K562 (cell line): ENCODE measurements around the gene MAU2. TPM values are rescaled to one million over a fixed set of nuclear protein-coding genes. Genes with fewer than 3 reads are reported as not detected.

Experiments
- ATAC-seq: fragments of 200-7000 bp; cut with Tn5 transposase; 3 replicates; pipeline ENCODE4 v1.9.1; 2020; ENCODE audit warnings: moderate library complexity
- BruUV-seq: library from RNA; stranded (reverse); fragments of 400-500 nt; replicated peaks from 2 replicates; lab custom pipeline; 2021; lab: Mats Ljungman, UMichigan
- CTCF ChIA-PET: fragments of 300-600 bp; formaldehyde crosslinking; extraction: SDS; loops from one replicate; lab custom pipeline; 2021; ENCODE audit warnings: low intra/inter-chr PET ratio; lab: Yijun Ruan, JAX
- POLR2A ChIA-PET: fragments of 300-600, 350-650 bp; sonication (Branson Sonifier 250); formaldehyde crosslinking; extraction: SDS; loops from one replicate; lab custom pipeline; 2021; ENCODE audit warnings: antibody characterized with exemption, inconsistent platforms; lab: Yijun Ruan, JAX
- DNase-seq, 4 experiments: peaks; one replicate each; pipeline versions ENCODE4 v3.0.0 to v3.0.0-alpha.2; 2011 to 2018; ENCODE audit warnings: low spot score in 3 of 4, mixed read lengths in 3 of 4; ENCODE audit errors: extremely low read depth in 1 of 4
- FAIRE-seq: peaks from 2 replicates; lab custom pipeline; 2011; peaks lifted over from hg19 to GRCh38; lab: Jason Lieb, UNC
- H2AFZ ChIP-seq: 2 replicates; pipeline ENCODE4 v1.6.0; 2011; ENCODE audit warnings: low read depth, low read length, control low read depth, inconsistent platforms
- H3K27ac ChIP-seq: fragments of 200-600 bp; 3 replicates; pipeline ENCODE4 v1.8.0; 2011; ENCODE audit warnings: low read depth, mild to moderate bottlenecking, control low read depth, inconsistent platforms, low read length, moderate library complexity, mixed read lengths; ENCODE audit errors: extremely low read depth
- H3K27me3 ChIP-seq, 2 experiments: fragments of 300-600 bp in 1 of 2; 2 replicates in 1 of 2; 3 replicates in 1 of 2; pipeline versions ENCODE4 v1.6.0 to v1.8.0; 2011; ENCODE audit warnings: inconsistent platforms in 2 of 2, low read length in 2 of 2, mild to moderate bottlenecking in 1 of 2, mixed read lengths in 1 of 2, moderate library complexity in 1 of 2; ENCODE audit not compliant: control insufficient read depth in 2 of 2, insufficient read depth in 2 of 2
- H3K36me3 ChIP-seq: fragments of 300-600 bp; 3 replicates; pipeline ENCODE4 v1.8.0; 2011; ENCODE audit warnings: mild to moderate bottlenecking, low read length, inconsistent platforms; ENCODE audit not compliant: control insufficient read depth, insufficient read depth
- H3K4me1 ChIP-seq, 2 experiments: fragments of 200-600 bp in 1 of 2; replicated peaks in 1 of 2; 2 replicates in 1 of 2; 3 replicates in 1 of 2; pipeline versions ENCODE4 v1.5.1 to v1.8.0; 2011; ENCODE audit warnings: inconsistent platforms in 2 of 2, low read length in 2 of 2, mild to moderate bottlenecking in 1 of 2, mixed read lengths in 1 of 2, moderate library complexity in 1 of 2; ENCODE audit not compliant: control insufficient read depth in 2 of 2, insufficient read depth in 2 of 2
- H3K4me2 ChIP-seq: 2 replicates; pipeline ENCODE4 v1.6.1; 2011; ENCODE audit warnings: low read length, control low read depth, inconsistent platforms, mixed read lengths; ENCODE audit not compliant: insufficient read depth
- H3K4me3 ChIP-seq: fragments of 200-600 bp; sonication (generic), shearing (Covaris generic); 2 replicates; pipeline ENCODE4 v1.5.1; 2016; ENCODE audit warnings: control low read depth, inconsistent platforms
- H3K79me2 ChIP-seq: fragments of 200-600 bp; 3 replicates; pipeline ENCODE4 v1.8.0; 2011; ENCODE audit warnings: low read length, inconsistent platforms; ENCODE audit not compliant: control insufficient read depth, insufficient read depth
- H3K9ac ChIP-seq, 2 experiments: 2 replicates each; pipeline versions ENCODE4 v1.6.0 to v1.6.1; 2011; ENCODE audit warnings: low read depth in 2 of 2, low read length in 2 of 2, control low read depth in 1 of 2, inconsistent platforms in 1 of 2, mild to moderate bottlenecking in 1 of 2, mixed read lengths in 1 of 2; ENCODE audit not compliant: insufficient read depth in 1 of 2
- H3K9me1 ChIP-seq: one replicate; pipeline ENCODE4 v1.6.0; 2011; ENCODE audit warnings: inconsistent platforms, mild to moderate bottlenecking, low read length, moderate library complexity; ENCODE audit not compliant: control insufficient read depth, insufficient read depth
- H3K9me3 ChIP-seq: replicated peaks from 2 replicates; pipeline ENCODE4 v1.5.1; 2011; ENCODE audit warnings: low read depth, low read length, inconsistent platforms; ENCODE audit not compliant: control insufficient read depth, insufficient read depth
- H4K20me1 ChIP-seq: replicated peaks from 2 replicates; pipeline ENCODE4 v1.6.1; 2011; ENCODE audit warnings: low read length, inconsistent platforms, mixed read lengths; ENCODE audit not compliant: control insufficient read depth, insufficient read depth
- MECOM ChIP-seq: fragments of 250-450 bp; sonication (Bioruptor Pico); IDR thresholded peaks from 2 replicates; pipeline ENCODE4 v1.8.0; 2022; ENCODE audit warnings: inconsistent platforms
- PBX2 ChIP-seq, 2 experiments: IDR thresholded peaks in 1 of 2; conservative IDR thresholded peaks in 1 of 2; 2 replicates each; pipeline ENCODE4 v1.6.1; 2016; ENCODE audit warnings: low read depth in 2 of 2, mild to moderate bottlenecking in 1 of 2, missing compliant biosample characterization in 1 of 2, missing genetic modification characterization in 1 of 2, moderate library complexity in 1 of 2
- POLR2G ChIP-seq: fragments of 200-400 bp; formaldehyde crosslinking; IDR thresholded peaks from 2 replicates; pipeline ENCODE4 v1.6.1; 2017; ENCODE audit warnings: low read depth, mild to moderate bottlenecking, antibody characterized with exemption, low read length, moderate library complexity
- RNF2 ChIP-seq: sonication (generic); IDR thresholded peaks from 2 replicates; pipeline ENCODE4 v1.6.1; 2016
- TFE3 ChIP-seq: fragments of 450-650 bp; formaldehyde crosslinking; IDR thresholded peaks from 2 replicates; pipeline ENCODE4 v1.4.0; 2020; ENCODE audit warnings: mild to moderate bottlenecking, mixed read lengths
- WGBS: fragments of 100-300 bp; shearing (Covaris generic); methylation state at CpG from one replicate; pipeline ENCODE4 v1.1.6; 2016; ENCODE audit warnings: low coverage, mixed read lengths; ENCODE audit not compliant: insufficient coverage; ENCODE audit errors: missing lambda C conversion rate; 5-methylcytosine and 5-hydroxymethylcytosine counted together
- in situ Hi-C: fragments of 300-500 bp; cut with MboI; formaldehyde crosslinking; loops from 4 replicates; pipeline ENCODE4 v1.15.0; 2018; ENCODE audit warnings: inconsistent platforms, mixed read lengths
- intact Hi-C: fragments of 100-400 bp; cut with micrococcal nuclease; formaldehyde crosslinking; loops from 2 replicates; pipeline ENCODE4 v1.14.2; 2022
- polyA plus RNA-seq, 8 experiments: library from polyadenylated mRNA; depleted of rRNA in 4 of 8; stranded (reverse) in 5 of 8; unstranded in 3 of 8; fragments of >200 nt; fragmentation: Nextera tagmentation in 2 of 8; fragmentation: Illumina TruSeq in 1 of 8; extraction: Ambion mirVana in 2 of 8; extraction: Trizol in 1 of 8; gene quantifications; 2 replicates each; pipeline versions ENCODE4 v1.2.1 to v1.2.3, GENCODE V29; 2011 to 2014; ENCODE audit warnings: inconsistent platforms in 1 of 8, missing spikeins in 1 of 8
- total RNA-seq, 7 experiments: library from RNA; depleted of rRNA in 6 of 7; stranded (reverse); fragments of >200 nt in 6 of 7; fragmentation: Illumina TruSeq in 2 of 7; extraction: Trizol in 2 of 7; gene quantifications; 2 replicates each; pipeline versions ENCODE4 v1.2.1 to v1.2.3, GENCODE V29; 2011 to 2021; ENCODE audit warnings: low replicate concordance in 1 of 7

Gene MAU2
- total and polyA plus RNA-seq, 9 of the 15 experiments (the other 6 are each of a cell fraction or from before 2014, with no cell fraction given): 1.2 to 48.1 (median 19.4) TPM

- TF ChIP-seq TFE3: no peak
- TF ChIP-seq PBX2 (CRISPR knock-in tag; IDR thresholded peaks at IDR 0.05; ENCODE audit: low read depth): no peak
- TF ChIP-seq PBX2 (tag; conservative IDR thresholded peaks at IDR 0.05; ENCODE audit: low read depth): no peak
- no peak for TF ChIP-seq MECOM (CRISPR knock-in tag)
Observed at GRCh38 chr19:19343762-19344161, 23.1 kb downstream of the MAU2 start (continued).

GRCh38 chr19:19345232-19345631 is 24.6 kb downstream of the MAU2 start:
- ChIA-PET POLR2A (no interaction called here), CTCF (no interaction called here)
- no peak overlapping the region for H3K4me3 ChIP-seq
- TF ChIP-seq RNF2 (no peak), POLR2G (peak; percentile 45; the same call in 1 of the 2 replicates)
- H3K4me2 ChIP-seq: no peak overlapping the region
- no peak overlapping the region for H3K27ac ChIP-seq
- no peak for DNase-seq
- no TSS peak for BruUV-seq
- no peak for ATAC-seq
- H4K20me1 ChIP-seq: no peaks in the 10 kb centered on the region
- no peak for FAIRE-seq
- intact Hi-C loops (no loop called here), in situ Hi-C loops (no loop called here)
- no peaks in the 10 kb centered on the region for H3K9me1 ChIP-seq
- peaks cover 0 to 29% of the 10 kb centered on the region in 2 experiments; a peak in 2 of 5 replicates for H3K4me1 ChIP-seq
- no peak overlapping the region for H2AFZ ChIP-seq
- peaks cover 77% of the 10 kb centered on the region; the same call in 2 of the 3 replicates for H3K36me3 ChIP-seq
- H3K9ac ChIP-seq: no peak overlapping the region; a peak in 1 of 4 replicates
- no peaks in the 10 kb centered on the region for H3K27me3 ChIP-seq
- no peaks in the 10 kb centered on the region for H3K9me3 ChIP-seq
- 90% methylated on average over 16 of the region's 21 CpGs for whole genome bisulfite sequencing
- no peaks in the 10 kb centered on the region for H3K79me2 ChIP-seq
